Measurements from ENCODE around the gene CCDC63.

- TF ChIP-seq CTCF (IDR thresholded peaks at IDR 0.05) (no peak), REST (IDR thresholded peaks at IDR 0.05; ENCODE audit: insufficient read depth in 1 of 2, low read depth in 2 of 2, low read length in 1 of 2) (no peak)
Measured at GRCh38 chr12:110849748-110850403, 3.1 kb downstream of the CCDC63 start.

Measured in Panc1 (cell line).